ENCODE data around the gene CFAP74. TPM values are rescaled to one million over a fixed set of nuclear protein-coding genes. Genes with fewer than 3 reads are reported as not detected.

CFAP74 gene
- total and polyA plus RNA-seq, 2 of the 13 experiments (the other 11 are each of a cell fraction or from before 2014, with no cell fraction given): 0.27 to 0.62 TPM

DNA sequence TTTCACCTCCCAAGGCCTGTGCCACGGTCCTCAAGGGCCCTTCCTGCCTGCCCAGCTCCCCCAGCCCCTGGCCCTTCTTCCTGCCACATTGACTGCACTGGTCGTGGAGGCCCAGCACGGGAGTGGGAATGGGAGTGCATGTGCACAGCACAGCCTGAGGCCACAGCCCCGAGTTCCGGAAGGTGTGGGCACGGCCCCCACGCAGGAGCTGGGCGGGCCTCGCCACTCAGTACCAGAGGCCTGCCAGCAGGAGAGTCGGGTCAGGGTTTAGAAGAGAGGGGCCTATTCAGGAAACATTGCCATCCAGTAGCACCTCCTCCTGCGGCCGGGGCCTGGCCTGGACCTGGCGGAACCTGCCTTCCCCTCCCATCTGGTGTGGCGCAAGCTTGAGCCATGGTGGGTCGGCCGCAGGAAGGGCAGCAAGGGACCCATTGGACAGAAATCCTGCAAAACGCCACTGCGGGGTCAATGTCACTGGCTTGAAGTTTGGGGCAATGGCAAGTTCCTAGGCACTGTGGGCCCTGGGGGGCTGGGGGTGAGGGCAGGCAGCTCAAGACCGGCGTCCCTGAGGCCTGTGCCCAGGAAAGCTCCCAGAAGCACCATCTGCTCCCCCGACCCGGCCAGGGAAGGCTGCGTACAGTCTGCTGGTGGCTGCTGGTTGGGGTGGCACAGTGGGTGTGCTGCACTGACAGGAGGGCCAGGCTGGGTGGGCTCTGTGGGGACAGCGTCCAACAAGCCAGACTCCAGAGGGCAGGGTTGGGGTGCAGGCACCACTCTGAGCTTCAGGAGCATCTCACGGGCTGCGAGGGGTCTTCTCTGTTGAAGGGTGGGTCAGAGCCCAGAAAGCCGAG lies 82.8 kb downstream of the CFAP74 start (continued):
- TF ChIP-seq, protein P1, sequence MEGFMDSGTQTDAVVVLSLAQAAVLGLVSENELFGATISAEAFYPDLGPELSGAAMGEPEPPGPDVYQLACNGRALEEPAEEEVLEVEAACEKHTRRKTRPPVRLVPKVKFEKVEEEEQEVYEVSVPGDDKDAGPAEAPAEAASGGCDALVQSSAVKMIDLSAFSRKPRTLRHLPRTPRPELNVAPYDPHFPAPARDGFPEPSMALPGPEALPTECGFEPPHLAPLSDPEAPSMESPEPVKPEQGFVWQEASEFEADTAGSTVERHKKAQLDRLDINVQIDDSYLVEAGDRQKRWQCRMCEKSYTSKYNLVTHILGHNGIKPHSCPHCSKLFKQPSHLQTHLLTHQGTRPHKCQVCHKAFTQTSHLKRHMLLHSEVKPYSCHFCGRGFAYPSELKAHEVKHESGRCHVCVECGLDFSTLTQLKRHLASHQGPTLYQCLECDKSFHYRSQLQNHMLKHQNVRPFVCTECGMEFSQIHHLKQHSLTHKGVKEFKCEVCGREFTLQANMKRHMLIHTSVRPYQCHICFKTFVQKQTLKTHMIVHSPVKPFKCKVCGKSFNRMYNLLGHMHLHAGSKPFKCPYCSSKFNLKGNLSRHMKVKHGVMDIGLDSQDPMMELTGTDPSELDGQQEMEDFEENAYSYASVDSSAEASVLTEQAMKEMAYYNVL (CRISPR knock-in tag; IDR thresholded peaks at IDR 0.05; ENCODE audit: borderline replicate concordance): no peak; the same call in 1 of the 2 replicates
- TF ChIP-seq ZKSCAN1 (IDR thresholded peaks at IDR 0.05; ENCODE audit: low read length) (no peak), ZNF33B (CRISPR knock-in tag; IDR thresholded peaks at IDR 0.05) (no peak), ZNF773 (CRISPR knock-in tag; IDR thresholded peaks at IDR 0.05; ENCODE audit: borderline replicate concordance) (no peak), FOXA3 (CRISPR knock-in tag; IDR thresholded peaks at IDR 0.05) (no peak), ZNF670 (CRISPR knock-in tag; IDR thresholded peaks at IDR 0.05; ENCODE audit: borderline replicate concordance) (0 out of 2 replicates have a peak, but pooled peaks have one; percentile 33), CEBPB (IDR thresholded peaks at IDR 0.05; ENCODE audit: borderline replicate concordance, low read depth, low read length) (peak; percentile 74; the same call in 1 of the 2 replicates), THAP11 (CRISPR knock-in tag; IDR thresholded peaks at IDR 0.05) (0 out of 2 replicates have a peak, but pooled peaks have one; percentile 9), ZNF3 (CRISPR knock-in tag; IDR thresholded peaks at IDR 0.05) (no peak), MEIS2 (CRISPR knock-in tag; IDR thresholded peaks at IDR 0.05) (0 out of 2 replicates have a peak, but pooled peaks have one; percentile 18), FOXA1 (IDR thresholded peaks at IDR 0.05) (no peak), FOXA1 (CRISPR knock-in tag; IDR thresholded peaks at IDR 0.05) (no peak), NBN (conservative IDR thresholded peaks at IDR 0.05) (no peak), AGO1 (IDR thresholded peaks at IDR 0.05; ENCODE audit: low read depth, low read length, poor library complexity, severe bottlenecking) (peak; percentile 32), NPAS2 (CRISPR knock-in tag; IDR thresholded peaks at IDR 0.05; ENCODE audit: borderline replicate concordance) (no peak), TSC22D2 (CRISPR knock-in tag; IDR thresholded peaks at IDR 0.05; ENCODE audit: borderline replicate concordance) (0 out of 2 replicates have a peak, but pooled peaks have one; percentile 45), ATF7 (IDR thresholded peaks at IDR 0.05) (no peak), ATF7 (CRISPR knock-in tag; IDR thresholded peaks at IDR 0.05) (no peak), MTF1 (CRISPR knock-in tag; IDR thresholded peaks at IDR 0.05) (no peak), TEAD2 (CRISPR knock-in tag; IDR thresholded peaks at IDR 0.05) (no peak), ZNF124 (CRISPR knock-in tag; IDR thresholded peaks at IDR 0.05) (no peak)
- TF ChIP-seq, protein P2, sequence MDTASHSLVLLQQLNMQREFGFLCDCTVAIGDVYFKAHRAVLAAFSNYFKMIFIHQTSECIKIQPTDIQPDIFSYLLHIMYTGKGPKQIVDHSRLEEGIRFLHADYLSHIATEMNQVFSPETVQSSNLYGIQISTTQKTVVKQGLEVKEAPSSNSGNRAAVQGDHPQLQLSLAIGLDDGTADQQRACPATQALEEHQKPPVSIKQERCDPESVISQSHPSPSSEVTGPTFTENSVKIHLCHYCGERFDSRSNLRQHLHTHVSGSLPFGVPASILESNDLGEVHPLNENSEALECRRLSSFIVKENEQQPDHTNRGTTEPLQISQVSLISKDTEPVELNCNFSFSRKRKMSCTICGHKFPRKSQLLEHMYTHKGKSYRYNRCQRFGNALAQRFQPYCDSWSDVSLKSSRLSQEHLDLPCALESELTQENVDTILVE (CRISPR knock-in tag; IDR thresholded peaks at IDR 0.05): no peak
- TF ChIP-seq, protein P3, sequence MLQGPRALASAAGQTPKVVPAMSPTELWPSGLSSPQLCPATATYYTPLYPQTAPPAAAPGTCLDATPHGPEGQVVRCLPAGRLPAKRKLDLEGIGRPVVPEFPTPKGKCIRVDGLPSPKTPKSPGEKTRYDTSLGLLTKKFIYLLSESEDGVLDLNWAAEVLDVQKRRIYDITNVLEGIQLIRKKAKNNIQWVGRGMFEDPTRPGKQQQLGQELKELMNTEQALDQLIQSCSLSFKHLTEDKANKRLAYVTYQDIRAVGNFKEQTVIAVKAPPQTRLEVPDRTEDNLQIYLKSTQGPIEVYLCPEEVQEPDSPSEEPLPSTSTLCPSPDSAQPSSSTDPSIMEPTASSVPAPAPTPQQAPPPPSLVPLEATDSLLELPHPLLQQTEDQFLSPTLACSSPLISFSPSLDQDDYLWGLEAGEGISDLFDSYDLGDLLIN (CRISPR knock-in tag; IDR thresholded peaks at IDR 0.05; ENCODE audit: borderline replicate concordance): no peak; the same call in 1 of the 2 replicates
- TF ChIP-seq, protein P4, sequence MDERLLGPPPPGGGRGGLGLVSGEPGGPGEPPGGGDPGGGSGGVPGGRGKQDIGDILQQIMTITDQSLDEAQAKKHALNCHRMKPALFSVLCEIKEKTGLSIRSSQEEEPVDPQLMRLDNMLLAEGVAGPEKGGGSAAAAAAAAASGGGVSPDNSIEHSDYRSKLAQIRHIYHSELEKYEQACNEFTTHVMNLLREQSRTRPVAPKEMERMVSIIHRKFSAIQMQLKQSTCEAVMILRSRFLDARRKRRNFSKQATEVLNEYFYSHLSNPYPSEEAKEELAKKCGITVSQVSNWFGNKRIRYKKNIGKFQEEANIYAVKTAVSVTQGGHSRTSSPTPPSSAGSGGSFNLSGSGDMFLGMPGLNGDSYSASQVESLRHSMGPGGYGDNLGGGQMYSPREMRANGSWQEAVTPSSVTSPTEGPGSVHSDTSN (CRISPR knock-in tag; IDR thresholded peaks at IDR 0.05): no peak

Data from HepG2 (cell line).